ENCODE results near the gene ZNF804A. TPM values are rescaled to one million over a fixed set of nuclear protein-coding genes. Genes with fewer than 3 reads are reported as not detected.

The ZNF804A gene
- total RNA-seq, 3 donors from 2014 or later, result under 0.01 to 0.29 (median 0.16) TPM

GRCh38 chr2:184765112-184765895 lies 167.0 kb downstream of the ZNF804A start:
- H3K4me1 ChIP-seq, result no peaks in the 10 kb centered on the region
- H3K36me3 ChIP-seq, result no peaks in the 10 kb centered on the region
- DNase-seq (ENCODE audit: low spot score in 2 of 2), result no peak
- no peak for TF ChIP-seq POLR2A (IDR thresholded peaks at IDR 0.05)
- no peak for TF ChIP-seq CTCF (IDR thresholded peaks at IDR 0.05)
- TF ChIP-seq POLR2AphosphoS5 (IDR thresholded peaks at IDR 0.05), result no peak
- H3K27ac ChIP-seq, result no peak overlapping the region
- no peaks in the 10 kb centered on the region for H3K27me3 ChIP-seq
- peak overlapping the region in 2 of 3 donors; percentile 11 to 43 for H3K4me3 ChIP-seq
- no peaks in the 10 kb centered on the region for H3K9me3 ChIP-seq
- intact Hi-C loops (cut with DNase I; ENCODE audit: low total_unique reads), result no loop called here

GRCh38 chr2:184767059-184767458 lies 168.7 kb downstream of the ZNF804A start:
- no peaks in the 10 kb centered on the region for H3K27me3 ChIP-seq
- H3K4me3 ChIP-seq, result no peak overlapping the region
- no peak for DNase-seq (ENCODE audit: low spot score in 2 of 2)
- no peak overlapping the region for H3K27ac ChIP-seq
- H3K9me3 ChIP-seq, result no peaks in the 10 kb centered on the region
- no peaks in the 10 kb centered on the region for H3K36me3 ChIP-seq
- TF ChIP-seq POLR2AphosphoS5 (IDR thresholded peaks at IDR 0.05), result no peak
- no peak for TF ChIP-seq CTCF (IDR thresholded peaks at IDR 0.05)
- TF ChIP-seq POLR2A (IDR thresholded peaks at IDR 0.05), result no peak
- no peaks in the 10 kb centered on the region for H3K4me1 ChIP-seq
- intact Hi-C loops (cut with DNase I; ENCODE audit: low total_unique reads), result no loop called here

- H3K27ac ChIP-seq, result no peak overlapping the region
- no peak for TF ChIP-seq POLR2A (IDR thresholded peaks at IDR 0.05)
- H3K27me3 ChIP-seq, result no peaks in the 10 kb centered on the region
- DNase-seq (ENCODE audit: low spot score in 2 of 2), result no peak
- no peaks in the 10 kb centered on the region for H3K36me3 ChIP-seq
- intact Hi-C loops (cut with DNase I; ENCODE audit: low total_unique reads), result no loop called here
- H3K4me3 ChIP-seq, result no peak overlapping the region
- H3K9me3 ChIP-seq, result no peaks in the 10 kb centered on the region
- H3K4me1 ChIP-seq, result no peaks in the 10 kb centered on the region
Observed at GRCh38 chr2:184769023-184769422, 170.7 kb downstream of the ZNF804A start.

- H3K9me3 ChIP-seq, result no peaks in the 10 kb centered on the region
- TF ChIP-seq POLR2A (IDR thresholded peaks at IDR 0.05) (no peak), CTCF (IDR thresholded peaks at IDR 0.05) (no peak), POLR2AphosphoS5 (IDR thresholded peaks at IDR 0.05) (no peak)
- intact Hi-C loops (cut with DNase I; ENCODE audit: low total_unique reads), result no loop called here
- no peaks in the 10 kb centered on the region for H3K27me3 ChIP-seq
- H3K27ac ChIP-seq, result no peak overlapping the region
- no peaks in the 10 kb centered on the region for H3K36me3 ChIP-seq
- no peaks in the 10 kb centered on the region for H3K4me1 ChIP-seq
- H3K4me3 ChIP-seq, result no peak overlapping the region
- DNase-seq (ENCODE audit: low spot score in 2 of 2), result no peak
Observed at GRCh38 chr2:184769686-184770085, 171.4 kb downstream of the ZNF804A start.

- Histone ChIP-seq H3K36me3 (no peaks in the 10 kb centered on the region), H3K27me3 (no peaks in the 10 kb centered on the region), H3K4me1 (no peaks in the 10 kb centered on the region), H3K4me3 (no peak overlapping the region), H3K9me3 (no peaks in the 10 kb centered on the region), H3K27ac (no peak overlapping the region)
- intact Hi-C loops (cut with DNase I; ENCODE audit: low total_unique reads), result no loop called here
- TF ChIP-seq POLR2A (IDR thresholded peaks at IDR 0.05) (no peak), CTCF (IDR thresholded peaks at IDR 0.05) (no peak), POLR2AphosphoS5 (IDR thresholded peaks at IDR 0.05) (no peak)
- no peak for DNase-seq (ENCODE audit: low spot score in 2 of 2)
Observed at GRCh38 chr2:184779777-184780176, 181.4 kb downstream of the ZNF804A start.
